SH-SY5Y (cell line): ENCODE results near the gene LNP1.

Experiments used
- GATA2 ChIP-seq: IDR thresholded peaks from 2 replicates; pipeline ENCODE4 v1.6.1; 2011; ENCODE audit warnings: mild to moderate bottlenecking, low read depth, low read length
- GATA3 ChIP-seq: IDR thresholded peaks from 2 replicates; pipeline ENCODE4 v1.6.1; 2011; ENCODE audit warnings: low read depth, mild to moderate bottlenecking, low read length, moderate library complexity

Gene LNP1

GRCh38 chr3:100470951-100471350 lies 69.6 kb downstream of the LNP1 start:
- no peak for TF ChIP-seq GATA3
- TF ChIP-seq GATA2: no peak

GRCh38 chr3:100471444-100471843 lies 70.1 kb downstream of the LNP1 start:
- TF ChIP-seq GATA3: no peak
- no peak for TF ChIP-seq GATA2

- TF ChIP-seq GATA3 (no peak), GATA2 (no peak)
These were observed 78.7 kb downstream of the LNP1 start for GRCh38 chr3:100480081-100480480.

GRCh38 chr3:100482176-100482575 lies 80.8 kb downstream of the LNP1 start:
- TF ChIP-seq GATA2: no peak
- no peak for TF ChIP-seq GATA3

GRCh38 chr3:100483529-100483928 lies 82.2 kb downstream of the LNP1 start:
- TF ChIP-seq GATA3 (no peak), GATA2 (no peak)

GRCh38 chr3:100486808-100487207 lies 85.5 kb downstream of the LNP1 start:
- TF ChIP-seq GATA2 (no peak), GATA3 (no peak)

- TF ChIP-seq GATA2: no peak
These were observed 87.8 kb downstream of the LNP1 start for GRCh38 chr3:100489118-100489517.

- no peak for TF ChIP-seq GATA3
- TF ChIP-seq GATA2: no peak
These were observed 91.0 kb downstream of the LNP1 start, which contains the start of gene TMEM45A for GRCh38 chr3:100492059-100493006. TSS of gene TMEM45A (plus strand) at chr3:100492619. CDS start at chr3:100555212, 62,593 bp downstream.

- TF ChIP-seq GATA3 (no peak), GATA2 (no peak)
These were observed 95.4 kb downstream of the LNP1 start for GRCh38 chr3:100496711-100497261.

GRCh38 chr3:100499651-100500050 lies 98.3 kb downstream of the LNP1 start:
- TF ChIP-seq GATA3 (no peak), GATA2 (no peak)

GRCh38 chr3:100500320-100500880 lies 99.1 kb downstream of the LNP1 start:
- no peak for TF ChIP-seq GATA3
- TF ChIP-seq GATA2: no peak

GRCh38 chr3:100503448-100503847 lies 102.1 kb downstream of the LNP1 start:
- no peak for TF ChIP-seq GATA2
- no peak for TF ChIP-seq GATA3
